Calu3 (cell line): Measurements from ENCODE around the gene PRR18. TPM values are rescaled to one million over a fixed set of nuclear protein-coding genes. Genes with fewer than 3 reads are reported as not detected.

Experiments
- BruUV-seq: library from RNA; stranded (reverse); fragments of 400-500 nt; replicated peaks from 2 replicates; lab custom pipeline; 2021; lab: Mats Ljungman, UMichigan
- CTCF ChIA-PET: fragments of 300-600 bp; sonication (Branson Sonifier 250); formaldehyde crosslinking; loops from one replicate; lab custom pipeline; 2022; ENCODE audit warnings: antibody characterized with exemption; lab: Charles Lee
- DNase-seq: peaks from one replicate; pipeline ENCODE4 v3.0.0; 2022
- H3K27ac Mint-ChIP-seq: one replicate; pipeline ENCODE4 v1.8.0; 2022; ENCODE audit warnings: mixed read lengths; ENCODE audit not compliant: unreplicated experiment
- H3K27me3 Mint-ChIP-seq: one replicate; pipeline ENCODE4 v1.8.0; 2022; ENCODE audit warnings: mixed read lengths; ENCODE audit not compliant: unreplicated experiment
- H3K36me3 Mint-ChIP-seq: one replicate; pipeline ENCODE4 v1.8.0; 2022; ENCODE audit warnings: mild to moderate bottlenecking, moderate library complexity, mixed read lengths; ENCODE audit not compliant: insufficient read depth, unreplicated experiment
- H3K4me1 Mint-ChIP-seq: one replicate; pipeline ENCODE4 v1.8.0; 2022; ENCODE audit warnings: mild to moderate bottlenecking, low read depth, mixed read lengths; ENCODE audit not compliant: unreplicated experiment
- H3K4me3 Mint-ChIP-seq: one replicate; pipeline ENCODE4 v1.8.0; 2022; ENCODE audit warnings: mild to moderate bottlenecking, low read depth, moderate library complexity, mixed read lengths; ENCODE audit not compliant: unreplicated experiment
- H3K9me3 Mint-ChIP-seq: one replicate; pipeline ENCODE4 v1.8.0; 2022; ENCODE audit warnings: low read depth, mixed read lengths; ENCODE audit not compliant: unreplicated experiment
- CTCF ChIP-seq: fragments of 200-600 bp; IDR thresholded peaks from one replicate; pipeline ENCODE4 v1.8.0; 2022; ENCODE audit warnings: antibody characterized with exemption; ENCODE audit not compliant: unreplicated experiment
- intact Hi-C: fragments of 100-400 bp; cut with micrococcal nuclease; formaldehyde crosslinking; loops from one replicate; pipeline ENCODE4 v1.10.0; 2022; ENCODE audit not compliant: unreplicated experiment
- total RNA-seq: library from RNA; stranded (reverse); gene quantifications from 2 replicates; pipeline ENCODE4 v1.2.3, GENCODE V29; 2022

The PRR18 gene
- total RNA-seq, 1 experiment from 2014 or later: 0.19 TPM

- CTCF ChIA-PET: no interaction called here
- H3K9me3 Mint-ChIP-seq: no peaks in the 10 kb centered on the region
- TF ChIP-seq CTCF: no peak
- no peak for DNase-seq
- H3K36me3 Mint-ChIP-seq: peaks cover 4% of the 10 kb centered on the region
- no peak overlapping the region for H3K27ac Mint-ChIP-seq
- no peaks in the 10 kb centered on the region for H3K4me1 Mint-ChIP-seq
- intact Hi-C loops: no loop called here
- H3K4me3 Mint-ChIP-seq: no peak overlapping the region
- no TSS peak for BruUV-seq
- H3K27me3 Mint-ChIP-seq: no peaks in the 10 kb centered on the region
Observed at GRCh38 chr6:166268431-166268830, 39.8 kb downstream of the PRR18 start.

GRCh38 chr6:166267526-166267925, 40.7 kb downstream of the PRR18 start:
- H3K36me3 Mint-ChIP-seq: peaks cover 4% of the 10 kb centered on the region
- CTCF ChIA-PET: no interaction called here
- no peaks in the 10 kb centered on the region for H3K4me1 Mint-ChIP-seq
- H3K27me3 Mint-ChIP-seq: no peaks in the 10 kb centered on the region
- H3K4me3 Mint-ChIP-seq: no peak overlapping the region
- intact Hi-C loops: no loop called here
- BruUV-seq: no TSS peak
- no peak for TF ChIP-seq CTCF
- DNase-seq: no peak
- no peaks in the 10 kb centered on the region for H3K9me3 Mint-ChIP-seq
- H3K27ac Mint-ChIP-seq: no peak overlapping the region

- Mint-ChIP-seq H3K9me3 (no peaks in the 10 kb centered on the region), H3K36me3 (no peaks in the 10 kb centered on the region), H3K27me3 (no peaks in the 10 kb centered on the region), H3K4me3 (no peak overlapping the region), H3K27ac (peak overlapping the region; percentile 85), H3K4me1 (no peaks in the 10 kb centered on the region)
- no peak for TF ChIP-seq CTCF
- CTCF ChIA-PET: no interaction called here
- intact Hi-C loops: no loop called here
- DNase-seq: no peak
- BruUV-seq: no TSS peak
Observed at GRCh38 chr6:166266336-166266735, 41.9 kb downstream of the PRR18 start.

GRCh38 chr6:166262743-166263515, 45.3 kb downstream of the PRR18 start:
- no peak for TF ChIP-seq CTCF
- no peaks in the 10 kb centered on the region for H3K9me3 Mint-ChIP-seq
- CTCF ChIA-PET: no interaction called here
- no peak overlapping the region for H3K27ac Mint-ChIP-seq
- intact Hi-C loops: no loop called here
- no TSS peak for BruUV-seq
- no peak overlapping the region for H3K4me3 Mint-ChIP-seq
- no peak for DNase-seq
- no peaks in the 10 kb centered on the region for H3K27me3 Mint-ChIP-seq
- peaks cover 5% of the 10 kb centered on the region for H3K36me3 Mint-ChIP-seq
- H3K4me1 Mint-ChIP-seq: peaks cover 15% of the 10 kb centered on the region
